GM06990 (cell line): ENCODE data around the gene BPIFA3.
A peak's percentile ranks its signal among the peaks of the same experiment; 100 is the strongest.
"Not testable (repeated sequence)": the region's sequence is repeated elsewhere in the genome, so short reads cannot be mapped to it uniquely, and the experiment has no call there.

ENCODE experiments used
- DNase-seq: peaks from one replicate; pipeline ENCODE4 v3.0.0-alpha.2; 2011; ENCODE audit not compliant: insufficient read length; ENCODE audit errors: extremely low read depth
- H3K27me3 ChIP-seq: replicated peaks from 2 replicates; pipeline ENCODE4 v1.6.0; 2011; ENCODE audit warnings: low read length; ENCODE audit not compliant: control insufficient read depth, insufficient read depth
- H3K36me3 ChIP-seq: 2 replicates; pipeline ENCODE4 v1.5.1; 2011; ENCODE audit warnings: low read length; ENCODE audit not compliant: control insufficient read depth, insufficient read depth
- H3K4me3 ChIP-seq: replicated peaks from 2 replicates; pipeline ENCODE4 v1.5.1; 2011; ENCODE audit warnings: low read depth, mild to moderate bottlenecking, control low read depth, low read length
- TF ChIP-seq, protein P1 (sequence below): IDR thresholded peaks from 2 replicates; pipeline ENCODE4 v1.5.1; 2011; ENCODE audit warnings: low read length, control low read depth, mild to moderate bottlenecking, inconsistent platforms; ENCODE audit not compliant: insufficient read depth, poor library complexity, severe bottlenecking

BPIFA3 gene

DNA sequence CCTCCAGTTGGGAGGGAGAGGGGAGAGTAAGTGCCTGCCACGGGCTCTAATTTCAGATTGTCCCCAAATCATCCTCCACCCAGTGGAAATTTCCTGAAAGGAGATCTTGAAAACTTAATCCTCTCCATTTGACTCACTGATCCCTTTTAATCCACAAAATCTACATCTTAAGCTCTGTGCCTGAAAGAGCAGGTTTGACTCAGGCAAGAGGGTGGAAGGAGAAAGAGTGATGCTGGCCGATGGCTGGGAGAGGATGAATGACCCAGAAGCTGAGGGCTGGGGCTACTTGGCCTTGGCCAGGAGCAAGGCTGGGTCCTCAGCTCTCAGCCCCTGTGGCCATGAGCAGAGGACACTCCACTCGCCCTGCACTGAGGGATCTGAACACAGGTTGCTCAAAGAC, 41.1 kb upstream of the BPIFA3 start:
- TF ChIP-seq, protein P1, sequence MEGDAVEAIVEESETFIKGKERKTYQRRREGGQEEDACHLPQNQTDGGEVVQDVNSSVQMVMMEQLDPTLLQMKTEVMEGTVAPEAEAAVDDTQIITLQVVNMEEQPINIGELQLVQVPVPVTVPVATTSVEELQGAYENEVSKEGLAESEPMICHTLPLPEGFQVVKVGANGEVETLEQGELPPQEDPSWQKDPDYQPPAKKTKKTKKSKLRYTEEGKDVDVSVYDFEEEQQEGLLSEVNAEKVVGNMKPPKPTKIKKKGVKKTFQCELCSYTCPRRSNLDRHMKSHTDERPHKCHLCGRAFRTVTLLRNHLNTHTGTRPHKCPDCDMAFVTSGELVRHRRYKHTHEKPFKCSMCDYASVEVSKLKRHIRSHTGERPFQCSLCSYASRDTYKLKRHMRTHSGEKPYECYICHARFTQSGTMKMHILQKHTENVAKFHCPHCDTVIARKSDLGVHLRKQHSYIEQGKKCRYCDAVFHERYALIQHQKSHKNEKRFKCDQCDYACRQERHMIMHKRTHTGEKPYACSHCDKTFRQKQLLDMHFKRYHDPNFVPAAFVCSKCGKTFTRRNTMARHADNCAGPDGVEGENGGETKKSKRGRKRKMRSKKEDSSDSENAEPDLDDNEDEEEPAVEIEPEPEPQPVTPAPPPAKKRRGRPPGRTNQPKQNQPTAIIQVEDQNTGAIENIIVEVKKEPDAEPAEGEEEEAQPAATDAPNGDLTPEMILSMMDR, result no peak
- no peaks in the 10 kb centered on the region for H3K27me3 ChIP-seq
- DNase-seq, result no peak
- no peaks in the 10 kb centered on the region for H3K36me3 ChIP-seq
- no peak overlapping the region for H3K4me3 ChIP-seq

- H3K4me3 ChIP-seq, result no peak overlapping the region
- DNase-seq, result no peak
- TF ChIP-seq, protein P1, result no peak
- no peaks in the 10 kb centered on the region for H3K27me3 ChIP-seq
- H3K36me3 ChIP-seq, result no peaks in the 10 kb centered on the region
Observed at GRCh38 chr20:33177866-33178265, 39.3 kb upstream of the BPIFA3 start.

- H3K4me3 ChIP-seq, result no peak overlapping the region
- H3K27me3 ChIP-seq, result no peaks in the 10 kb centered on the region
- H3K36me3 ChIP-seq, result no peaks in the 10 kb centered on the region
- TF ChIP-seq, protein P1, result no peak
- no peak for DNase-seq
Observed at GRCh38 chr20:33178726-33179125, 38.4 kb upstream of the BPIFA3 start.

DNA sequence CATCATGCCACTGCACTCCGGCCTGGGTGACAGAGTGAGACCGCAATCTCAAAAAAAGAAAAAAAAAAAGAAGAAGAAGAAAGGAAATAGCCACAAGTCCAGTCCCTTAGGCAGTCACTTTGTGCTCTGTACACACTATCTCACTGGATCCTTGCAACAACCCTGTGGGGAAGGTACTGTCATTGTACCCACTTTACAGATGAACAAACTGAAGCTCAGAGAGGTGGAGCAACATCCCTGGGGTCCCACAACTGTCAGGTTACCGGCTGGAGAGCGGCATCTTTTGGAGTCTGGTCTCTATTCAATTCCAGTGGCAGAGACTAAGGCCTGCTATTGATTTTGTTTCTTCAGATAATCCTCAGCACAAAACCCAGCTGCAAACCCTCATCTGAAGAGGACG, 37.0 kb upstream of the BPIFA3 start:
- TF ChIP-seq, protein P1, result no peak
- Histone ChIP-seq H3K4me3 (no peak overlapping the region), H3K36me3 (no peaks in the 10 kb centered on the region), H3K27me3 (no peaks in the 10 kb centered on the region)
- no peak for DNase-seq

GRCh38 chr20:33181482-33182093, 35.6 kb upstream of the BPIFA3 start:
- no peak for DNase-seq
- no peaks in the 10 kb centered on the region for H3K27me3 ChIP-seq
- TF ChIP-seq, protein P1, result peak; percentile 7
- H3K4me3 ChIP-seq, result no peak overlapping the region
- no peaks in the 10 kb centered on the region for H3K36me3 ChIP-seq

GRCh38 chr20:33183312-33183711, 33.8 kb upstream of the BPIFA3 start:
- H3K27me3 ChIP-seq, result no peaks in the 10 kb centered on the region
- no peaks in the 10 kb centered on the region for H3K36me3 ChIP-seq
- TF ChIP-seq, protein P1, result no peak
- DNase-seq, result no peak
- H3K4me3 ChIP-seq, result no peak overlapping the region

DNA sequence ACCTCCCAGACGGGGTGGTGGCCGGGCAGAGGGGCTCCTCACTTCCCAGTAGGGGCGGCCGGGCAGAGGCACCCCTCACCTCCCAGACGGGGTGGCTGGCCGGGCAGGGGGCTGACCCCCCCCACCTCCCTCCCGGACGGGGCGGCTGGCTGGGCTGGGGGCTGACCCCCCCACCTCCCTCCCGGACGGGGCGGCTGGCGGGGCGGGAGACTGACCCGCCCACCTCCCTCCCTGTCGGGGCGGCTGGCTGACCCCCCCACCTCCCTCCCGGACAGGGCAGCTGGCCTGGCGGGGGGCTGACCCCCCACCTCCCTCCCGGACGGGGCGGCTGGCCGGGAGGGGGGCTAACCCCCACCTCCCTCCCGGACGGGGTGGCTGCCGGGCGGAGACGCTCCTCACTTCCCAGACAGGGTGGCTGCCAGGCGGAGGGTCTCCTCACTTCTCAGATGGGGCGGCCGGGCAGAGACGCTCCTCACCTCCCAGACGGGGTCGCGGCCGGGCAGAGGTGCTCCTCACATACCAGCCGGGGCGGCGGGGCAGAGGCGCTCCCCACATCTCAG, 32.0 kb upstream of the BPIFA3 start:
- not testable (repeated sequence) for DNase-seq, H3K27me3 ChIP-seq, H3K36me3 ChIP-seq, H3K4me3 ChIP-seq
